Measurements from ENCODE around the gene TAMM41.
"Not testable (repeated sequence)": the region's sequence is repeated elsewhere in the genome, so short reads cannot be mapped to it uniquely, and the experiment has no call there.

TAMM41 gene

DNA sequence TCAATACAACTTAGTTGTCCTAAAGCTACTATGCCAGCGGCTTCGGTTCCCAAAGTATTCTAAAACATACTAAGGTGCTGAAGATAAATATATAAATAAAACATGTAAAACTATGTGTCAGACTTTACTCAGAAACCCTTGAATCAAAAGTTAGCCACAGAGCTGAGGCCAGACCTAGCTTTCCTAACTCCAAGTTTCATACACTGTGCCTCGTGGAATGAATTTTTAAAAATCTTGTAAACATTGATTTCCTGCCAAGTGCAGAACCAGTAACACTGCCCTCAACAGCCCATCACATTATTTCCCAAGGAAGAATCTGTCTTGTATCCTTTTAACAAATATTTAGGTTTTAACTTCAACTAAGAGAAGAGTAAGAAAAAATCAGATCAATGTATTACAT lies 36.4 kb downstream of the TAMM41 start:
- no peak for DNase-seq

DNA sequence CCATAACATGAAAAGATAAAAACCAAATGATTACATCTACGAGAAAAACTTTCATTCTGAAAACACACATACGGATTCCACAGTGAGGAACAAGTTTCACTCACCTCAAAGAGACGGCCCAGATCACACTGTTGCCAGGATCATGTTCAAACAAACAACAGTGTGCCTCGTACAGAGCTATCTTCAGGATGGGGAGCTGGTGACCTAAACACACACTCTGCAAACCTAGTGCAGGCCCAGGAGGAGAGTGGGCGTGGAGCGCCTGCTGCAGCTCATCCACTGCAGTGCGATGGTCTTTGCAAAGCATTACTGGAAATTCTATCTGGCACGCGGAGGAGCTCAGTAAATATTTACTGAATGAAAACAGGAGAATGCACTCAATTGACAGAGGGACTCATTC lies 38.5 kb downstream of the TAMM41 start:
- no peak for DNase-seq

DNA sequence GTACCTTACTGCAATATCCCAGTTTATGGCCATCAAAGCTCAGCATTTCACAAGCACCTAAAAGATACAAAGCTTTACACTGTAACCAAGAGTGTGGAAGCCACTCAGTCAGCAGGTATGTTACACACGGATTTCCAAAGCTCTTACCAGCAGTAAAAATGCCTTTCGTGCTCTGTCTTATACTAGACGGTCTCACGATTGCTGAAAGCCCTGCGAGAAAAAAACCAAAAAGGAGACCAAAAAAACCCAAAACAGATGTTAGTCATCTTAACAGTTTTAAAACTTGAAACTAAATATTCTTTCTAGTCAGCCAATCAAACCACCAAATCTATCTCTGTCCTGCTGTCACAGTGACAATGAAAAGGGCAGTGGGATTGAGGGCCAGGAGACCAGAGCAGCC lies 39.0 kb downstream of the TAMM41 start:
- DNase-seq = no peak

DNA sequence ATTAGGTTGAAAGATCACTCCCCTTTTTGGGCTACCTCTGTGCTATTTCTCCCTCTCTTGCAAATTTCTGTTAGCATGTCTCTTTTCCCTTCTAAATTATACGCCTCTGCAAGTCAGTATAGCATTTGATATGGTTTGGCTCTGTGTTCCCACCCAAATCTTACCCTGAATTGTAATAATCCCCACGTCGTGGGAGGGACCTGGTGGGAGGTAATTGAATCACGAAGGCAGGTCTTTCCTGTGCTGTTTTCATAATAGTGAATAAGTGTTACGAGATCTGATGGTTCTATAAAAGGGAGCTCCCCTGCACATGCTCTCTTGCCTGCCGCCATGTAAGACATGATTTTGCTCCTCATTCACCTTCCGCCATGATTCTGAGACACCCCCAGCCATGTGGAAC lies 41.0 kb downstream of the TAMM41 start:
- DNase-seq = no peak

DNA sequence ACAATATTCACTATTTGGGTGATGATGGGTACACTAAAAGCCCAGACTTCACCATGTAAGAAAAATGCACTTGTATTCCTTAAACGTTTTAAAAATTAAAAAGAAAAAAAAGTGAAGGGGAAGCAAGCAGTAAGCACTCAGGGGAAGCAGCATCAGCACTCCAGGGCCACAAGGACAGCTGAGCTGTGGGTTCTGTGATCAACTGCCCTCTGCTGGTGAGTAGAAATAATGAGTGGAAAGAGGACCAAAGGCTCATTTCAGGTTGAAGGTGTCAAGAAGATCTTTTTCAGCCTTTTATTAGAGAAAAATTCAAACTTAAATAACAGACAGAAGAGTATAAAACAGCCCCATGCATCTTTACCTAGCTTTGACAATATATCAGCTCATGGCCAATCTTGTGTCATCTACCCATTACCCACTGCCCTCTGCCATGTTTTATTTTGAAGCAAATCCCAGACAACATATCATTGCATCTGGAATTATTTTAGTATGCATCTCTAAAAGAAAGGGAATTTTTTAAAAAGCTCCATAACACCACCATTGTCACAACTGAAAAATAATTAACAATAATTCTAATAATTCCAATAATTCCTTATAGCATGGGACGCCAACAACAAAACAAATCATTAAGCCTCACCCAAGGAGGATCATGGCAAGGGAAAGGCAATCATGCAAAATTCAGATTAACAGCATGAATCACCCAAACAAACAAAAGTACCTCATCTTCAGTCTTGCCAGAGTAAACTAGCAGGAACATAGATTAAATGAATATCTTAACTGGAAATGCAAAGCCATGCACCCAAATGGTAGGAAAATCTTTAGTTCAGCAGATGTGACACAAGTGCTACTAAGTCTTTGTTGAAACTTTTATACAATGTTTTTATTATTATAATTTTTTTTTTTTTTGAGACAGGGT lies 42.5 kb downstream of the TAMM41 start:
- peak; percentile 32 for DNase-seq

DNA sequence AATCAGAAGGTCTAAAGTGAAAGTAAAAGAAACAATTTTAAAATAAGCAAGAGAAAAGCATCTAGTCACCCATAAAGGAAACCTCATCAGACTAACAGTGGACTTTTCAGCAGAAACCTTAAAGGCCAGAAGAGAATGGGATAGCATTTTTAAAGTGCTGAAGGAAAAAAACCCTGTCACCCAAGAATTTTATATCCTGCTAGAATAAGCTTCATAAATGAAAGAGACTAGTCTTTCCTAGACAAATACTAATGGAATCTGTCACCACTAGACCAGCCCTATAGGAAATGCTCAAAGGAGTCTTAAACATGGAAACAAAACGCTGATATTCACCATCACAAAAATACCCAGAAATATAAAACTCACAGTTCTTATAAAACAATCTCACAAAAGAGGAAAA lies 46.9 kb downstream of the TAMM41 start:
- no peak for DNase-seq

DNA sequence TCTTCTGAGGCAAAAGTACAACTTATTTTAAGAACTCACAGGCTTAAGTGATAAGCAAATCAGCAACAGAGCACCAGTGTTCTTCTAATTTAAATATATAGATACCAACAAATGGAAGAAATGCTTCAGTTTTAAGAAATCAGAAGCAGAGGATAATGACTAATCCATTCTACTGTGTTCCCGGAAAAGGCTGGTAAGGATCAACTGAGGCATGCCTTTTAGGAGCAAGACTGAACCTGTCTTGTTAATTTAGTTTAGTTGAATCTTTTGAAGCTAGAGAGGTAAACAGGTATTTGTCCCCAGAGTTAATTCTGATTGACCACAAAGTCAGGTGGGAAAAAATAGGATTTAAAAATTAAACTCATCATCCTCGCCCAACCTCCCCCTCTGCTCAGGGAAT lies 51.8 kb downstream of the TAMM41 start:
- DNase-seq = no peak

DNA sequence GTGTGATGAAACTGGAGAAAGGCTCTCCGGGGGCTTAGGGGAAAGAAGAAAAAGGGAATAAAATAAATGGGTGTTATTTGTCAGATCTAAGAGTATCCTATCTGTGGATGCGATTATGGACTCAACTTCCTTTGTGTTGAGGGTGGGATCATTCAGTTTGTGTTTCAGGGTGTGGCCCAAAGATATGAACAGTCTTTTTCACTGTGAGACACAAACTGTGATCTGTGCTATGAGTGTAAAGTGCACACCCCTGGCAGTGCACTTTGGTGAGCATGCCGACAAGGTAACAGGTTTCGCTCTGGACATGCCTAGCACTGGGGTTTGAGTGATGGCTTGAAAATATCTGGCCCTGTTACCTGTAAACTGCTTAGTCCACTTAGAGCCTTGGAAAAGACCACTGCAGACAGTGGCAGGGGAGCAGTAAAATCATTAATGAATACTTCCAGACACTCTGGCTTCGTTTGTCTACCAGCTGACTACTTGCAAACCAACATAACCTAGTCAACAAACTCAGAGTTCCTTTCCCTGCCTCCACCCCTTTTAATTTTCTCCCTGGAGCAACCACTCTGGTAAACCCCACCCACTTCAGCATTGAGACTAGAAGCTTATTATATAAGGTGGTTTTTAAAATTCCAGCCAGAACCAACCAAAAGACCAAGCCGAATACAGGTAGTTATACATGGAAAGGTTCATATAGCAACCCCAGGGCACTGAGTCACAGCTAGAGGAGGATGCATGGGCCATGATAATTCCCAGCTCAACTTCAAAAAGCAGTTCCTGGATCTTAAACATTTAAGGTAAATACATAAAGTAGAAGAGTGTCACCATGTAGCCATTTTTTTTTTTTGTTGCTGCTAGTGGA lies 55.1 kb downstream of the TAMM41 start:
- no peak for DNase-seq

DNA sequence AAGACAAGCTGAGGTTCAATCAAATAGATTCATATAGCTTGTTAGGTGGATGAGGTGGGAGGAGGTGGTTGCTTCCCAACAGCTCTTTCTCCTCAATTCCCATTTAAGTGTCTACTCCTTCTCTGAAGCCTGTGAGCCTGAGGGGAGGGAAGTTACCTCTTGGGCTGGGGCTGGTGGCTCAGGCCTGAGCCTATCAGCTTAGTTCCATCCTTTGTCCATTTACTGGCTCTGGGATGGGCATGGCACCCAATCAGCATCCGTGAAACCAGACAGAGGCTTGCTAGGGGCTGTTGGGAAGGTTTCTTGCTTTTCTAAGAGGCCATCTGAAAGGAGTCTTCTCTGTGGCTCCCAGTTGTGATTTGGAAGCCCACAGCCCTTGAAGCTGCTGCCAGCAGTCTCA lies 57.3 kb downstream of the TAMM41 start:
- no peak for DNase-seq

DNA sequence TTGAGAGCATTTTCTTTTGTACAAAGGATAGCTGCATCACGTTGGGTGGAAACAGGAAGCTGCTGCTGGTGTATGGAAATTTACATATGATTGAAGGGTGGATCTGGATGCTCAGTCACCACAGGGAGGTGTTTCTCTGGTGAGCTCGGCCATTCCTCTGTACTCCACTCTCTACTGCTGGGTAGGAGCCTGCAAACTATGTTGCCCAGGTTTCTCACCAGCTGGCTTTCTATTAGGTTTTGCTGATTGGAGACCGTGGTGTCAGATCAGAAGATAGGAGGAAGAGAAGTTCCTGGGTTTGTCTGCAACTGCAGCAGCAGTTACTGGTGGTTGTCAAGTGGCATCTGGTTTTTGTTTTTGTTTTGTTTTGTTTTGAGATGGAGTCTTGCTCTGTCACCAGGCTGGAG lies 61.7 kb downstream of the TAMM41 start:
- peak; percentile 11 for DNase-seq

DNA sequence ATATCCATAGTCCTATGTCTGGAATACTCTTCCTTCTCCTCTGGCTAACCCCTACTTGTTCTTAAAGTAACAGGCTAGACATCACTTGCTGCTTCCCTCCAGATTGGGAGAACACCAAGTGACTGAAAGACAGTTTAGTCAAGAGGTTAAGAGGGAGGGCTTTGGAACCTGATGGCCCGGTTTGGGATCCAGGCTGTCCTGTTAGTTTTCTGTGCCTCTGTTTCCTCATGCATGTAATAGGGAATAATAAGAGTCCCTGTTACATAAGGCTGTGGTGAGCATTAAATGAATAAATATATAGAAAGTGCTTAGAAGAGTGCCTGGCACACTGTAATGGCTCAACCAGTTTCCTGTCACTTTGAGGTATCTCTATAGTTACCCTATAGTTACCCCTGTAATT lies 66.3 kb downstream of the TAMM41 start:
- no peak for DNase-seq

DNA sequence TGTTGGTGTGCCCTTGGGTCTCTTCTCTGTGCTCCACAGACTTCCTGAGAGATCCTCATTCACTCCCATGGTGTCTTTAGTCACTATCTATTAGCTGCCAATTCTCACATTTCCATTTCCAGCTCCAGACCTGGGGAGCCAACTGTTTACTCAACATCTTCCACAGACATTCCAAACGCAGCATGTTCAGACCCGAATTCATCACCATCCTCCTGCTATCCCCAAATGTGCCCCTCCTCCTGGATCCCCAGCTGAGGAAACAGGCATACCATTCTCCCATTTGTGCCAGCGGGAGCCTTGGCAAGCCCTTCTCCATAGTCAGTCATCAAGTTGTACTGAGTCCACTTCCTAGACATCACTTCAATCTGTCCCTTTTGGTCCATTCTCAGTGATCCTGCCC lies 67.1 kb downstream of the TAMM41 start:
- DNase-seq = no peak

DNA sequence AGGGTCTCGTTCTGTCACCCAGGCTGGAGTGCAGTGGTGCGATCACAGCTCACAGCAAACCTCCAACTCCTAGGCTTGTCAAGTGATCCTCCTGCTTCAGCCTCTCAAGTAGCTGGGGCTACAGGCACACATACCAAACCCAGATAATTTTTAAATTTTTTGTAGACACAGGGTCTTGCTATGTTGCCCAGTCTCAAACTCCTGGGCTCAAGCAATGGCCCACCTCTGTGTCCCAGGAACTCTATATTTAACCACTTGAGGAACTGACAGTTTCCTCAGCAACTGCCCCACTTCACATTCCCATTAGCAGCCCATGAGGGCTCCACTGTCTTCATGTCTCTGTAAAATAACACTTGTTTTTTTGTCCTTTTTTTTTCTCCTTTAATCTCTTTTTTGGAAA lies 68.4 kb downstream of the TAMM41 start:
- no peak for DNase-seq

DNA sequence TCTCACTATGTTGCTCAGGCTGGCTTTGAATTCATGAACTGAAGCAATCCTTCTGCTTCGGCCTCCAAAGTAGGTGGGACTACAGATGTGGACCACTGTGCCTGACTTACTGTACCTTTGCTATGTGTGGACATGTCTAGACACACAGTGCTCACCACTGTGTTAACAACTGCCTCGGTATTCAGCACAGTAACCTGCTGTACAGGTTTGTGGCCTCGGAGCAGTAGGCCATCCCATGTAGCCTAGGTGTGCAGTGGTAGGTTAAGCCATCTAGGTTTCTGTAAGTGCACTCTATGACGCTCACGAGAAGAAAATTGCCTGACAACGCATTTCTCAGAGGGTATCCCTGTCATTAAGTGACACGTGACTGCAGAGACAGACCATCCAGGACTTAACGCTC lies 70.3 kb downstream of the TAMM41 start:
- no peak for DNase-seq

DNA sequence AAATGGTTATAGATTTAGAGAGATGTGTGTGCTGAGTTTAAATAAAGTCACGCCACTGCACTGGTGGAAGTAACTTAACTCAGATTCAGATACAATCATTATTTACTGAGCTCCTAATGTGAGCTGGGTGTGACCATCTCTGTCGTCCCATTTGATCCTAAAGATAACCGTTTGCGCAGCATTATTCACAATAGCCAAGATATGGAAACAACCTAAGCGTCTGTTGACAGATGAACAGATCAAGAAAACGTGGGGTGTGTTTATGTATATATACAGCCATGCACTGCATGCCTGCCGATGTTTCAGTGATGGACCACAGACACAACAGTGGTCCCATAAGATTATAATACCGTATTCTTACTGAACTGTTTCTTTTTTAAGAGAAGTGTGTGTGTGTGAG lies 71.2 kb downstream of the TAMM41 start:
- no peak for DNase-seq

DNA sequence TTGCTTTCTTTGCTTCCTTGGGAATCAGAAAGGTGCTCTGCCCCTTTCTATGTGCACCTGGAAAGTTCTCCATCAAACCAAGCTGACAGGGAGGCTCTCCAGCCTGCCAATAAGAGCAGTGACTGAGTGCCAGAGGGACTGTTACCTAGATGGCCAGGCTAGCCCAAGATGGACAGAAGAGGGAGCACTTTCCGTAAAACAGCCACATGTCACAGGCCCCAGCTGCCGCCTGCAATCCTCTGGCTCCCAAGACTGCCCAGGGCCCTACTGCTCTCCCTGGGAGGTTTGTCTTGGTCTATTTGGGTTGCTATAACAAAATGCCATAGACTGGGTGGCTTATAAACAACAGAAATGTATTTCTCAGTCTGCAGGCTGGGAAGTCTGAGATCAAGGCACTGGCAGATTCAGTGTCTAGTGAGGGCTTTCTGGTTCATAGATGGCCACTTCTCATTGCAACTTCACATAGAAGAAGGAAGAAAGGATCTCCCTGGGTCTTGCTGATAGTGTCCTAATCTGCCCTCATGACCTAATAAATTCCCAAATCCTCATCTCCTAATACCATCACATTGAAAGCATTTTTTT lies 72.3 kb downstream of the TAMM41 start:
- DNase-seq = no peak

DNA sequence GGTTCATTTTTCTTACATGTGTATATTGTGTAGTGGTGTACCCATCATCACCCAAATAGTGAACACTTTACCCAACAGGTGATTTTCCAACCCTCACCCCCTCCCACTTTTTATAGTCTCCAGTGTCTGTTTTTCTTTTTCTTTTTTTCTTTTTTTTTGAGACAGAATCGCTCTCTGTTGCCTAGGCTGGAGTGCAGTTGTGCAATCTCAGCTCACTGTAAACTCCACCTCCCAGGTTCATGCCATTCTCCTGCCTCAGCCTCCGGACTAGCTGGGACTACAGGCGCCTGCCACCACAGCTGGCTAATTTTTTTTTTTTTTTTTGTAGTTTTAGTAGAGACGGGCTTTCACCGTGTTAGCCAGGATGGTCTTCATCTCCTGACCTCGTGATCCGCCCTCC lies 74.8 kb downstream of the TAMM41 start:
- DNase-seq = not testable (repeated sequence)

DNA sequence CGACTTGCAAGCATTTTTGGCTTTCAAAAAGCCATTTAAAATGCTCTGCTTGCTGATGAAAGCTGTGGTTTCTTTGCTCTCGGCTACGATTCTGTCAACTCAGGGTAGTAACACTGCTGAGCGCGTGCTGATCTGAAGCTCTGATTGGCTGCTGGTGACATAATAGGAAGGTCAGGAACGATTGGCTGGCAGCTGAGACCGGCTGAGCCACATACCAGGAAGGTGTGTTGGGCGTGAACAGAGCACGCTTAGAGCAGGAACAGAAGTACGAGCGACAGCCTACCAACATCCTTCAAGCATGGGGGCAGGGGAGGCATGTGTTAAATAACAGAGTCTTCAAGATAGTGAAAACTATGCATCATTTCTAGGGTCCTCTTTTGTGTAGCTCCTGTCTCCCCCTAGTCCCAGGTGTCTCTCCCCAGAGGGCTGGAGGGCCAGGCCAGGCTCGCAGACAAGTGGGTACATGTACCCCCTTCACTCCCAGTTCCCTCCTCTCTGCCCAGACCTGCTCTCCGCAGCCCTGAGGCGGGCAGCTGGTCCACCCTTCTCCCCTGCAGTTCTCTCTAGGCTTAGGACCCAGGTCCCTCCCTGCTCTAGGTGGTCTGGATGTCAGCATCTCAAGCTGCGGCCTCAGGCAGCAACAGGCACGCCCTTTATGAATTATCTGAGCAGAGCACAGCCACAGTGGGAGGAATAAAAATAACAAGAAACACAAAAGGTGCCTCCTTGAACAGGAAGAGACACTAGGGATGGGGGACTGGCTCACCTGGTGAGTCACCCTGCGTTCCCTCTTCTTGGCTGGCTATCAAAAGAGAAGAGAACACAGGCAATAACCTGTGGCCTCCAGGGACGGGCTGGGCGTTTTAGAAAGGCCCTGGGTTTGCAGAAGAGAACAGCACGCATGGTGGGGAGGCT lies 76.0 kb downstream of the TAMM41 start:
- peak; percentile 78 for DNase-seq

DNA sequence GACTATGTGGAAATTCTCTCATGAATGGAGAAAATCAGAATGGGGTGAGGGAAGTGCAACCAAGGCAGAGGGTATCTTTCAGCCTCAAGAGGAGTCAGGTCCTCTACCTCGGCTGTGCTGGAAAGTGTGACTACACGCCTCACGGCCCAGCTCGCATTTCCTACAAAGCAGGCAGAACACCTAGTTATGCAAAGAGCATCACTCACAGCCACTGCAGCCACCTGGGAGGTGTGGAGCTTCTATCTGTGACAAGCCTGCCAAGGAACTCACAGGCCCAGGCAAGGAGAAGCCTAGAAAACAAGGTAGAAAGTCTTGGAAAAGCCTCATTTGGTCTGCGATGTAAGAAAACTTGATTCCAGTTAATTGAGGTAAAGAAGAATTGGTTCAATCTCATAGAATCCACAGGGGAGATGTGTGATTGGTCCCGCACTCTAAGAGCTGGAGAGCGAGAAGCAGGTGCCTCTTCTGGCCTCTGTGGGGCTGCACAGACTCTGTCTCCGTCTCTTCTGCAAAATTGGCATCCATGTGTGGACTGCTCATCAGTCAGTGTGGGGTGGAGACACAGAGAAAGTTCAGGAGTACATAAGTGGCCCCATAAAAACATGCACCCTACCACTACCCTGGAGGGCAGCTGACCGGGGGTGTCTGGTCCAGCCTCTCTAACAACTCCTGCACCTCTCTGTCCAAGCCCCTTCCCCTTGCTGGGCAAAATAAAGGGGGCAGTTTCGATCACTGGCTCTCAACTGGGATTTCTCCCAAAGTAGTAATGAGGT lies 76.8 kb downstream of the TAMM41 start:
- no peak for DNase-seq

DNA sequence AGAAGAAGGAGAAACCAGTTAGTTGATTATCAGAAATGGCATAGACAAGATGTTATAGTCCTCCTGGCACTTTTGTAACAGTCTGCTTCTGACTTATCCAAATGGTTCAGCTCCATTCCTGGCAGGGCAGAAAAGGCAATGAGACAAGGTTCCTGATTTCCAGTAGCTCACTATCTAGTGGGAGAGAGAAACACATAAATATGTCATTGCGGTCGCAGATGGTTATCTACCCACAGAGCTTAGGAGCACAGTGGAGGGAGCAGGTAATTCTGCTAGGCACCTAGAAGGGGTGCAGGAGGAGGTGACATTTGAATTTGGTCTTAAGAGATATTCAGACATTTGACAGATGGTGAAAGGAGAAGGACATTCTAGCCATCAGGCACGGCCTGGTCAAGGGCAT lies 78.1 kb downstream of the TAMM41 start:
- no peak for DNase-seq

DNA sequence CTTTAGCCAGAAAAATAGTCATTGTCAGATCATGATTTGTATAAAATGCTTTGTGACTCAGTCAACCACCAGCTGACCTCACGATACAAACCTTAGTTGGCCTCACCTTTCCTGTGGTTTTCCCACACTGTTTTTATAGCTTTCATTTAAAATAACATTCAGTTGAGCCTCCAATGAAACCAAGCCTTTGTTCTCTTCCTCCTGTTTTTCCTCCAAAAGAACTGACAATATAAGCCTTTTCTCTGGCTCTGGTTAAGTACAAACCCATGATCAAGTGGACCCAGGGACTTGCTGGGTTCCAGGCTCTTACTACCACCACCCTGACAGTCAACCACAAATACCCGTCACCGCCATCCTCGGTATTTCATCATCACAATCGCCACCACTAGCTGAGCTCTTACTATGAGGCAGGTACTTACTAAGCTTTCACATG lies 81.7 kb downstream of the TAMM41 start:
- DNase-seq = peak; percentile 44

DNA sequence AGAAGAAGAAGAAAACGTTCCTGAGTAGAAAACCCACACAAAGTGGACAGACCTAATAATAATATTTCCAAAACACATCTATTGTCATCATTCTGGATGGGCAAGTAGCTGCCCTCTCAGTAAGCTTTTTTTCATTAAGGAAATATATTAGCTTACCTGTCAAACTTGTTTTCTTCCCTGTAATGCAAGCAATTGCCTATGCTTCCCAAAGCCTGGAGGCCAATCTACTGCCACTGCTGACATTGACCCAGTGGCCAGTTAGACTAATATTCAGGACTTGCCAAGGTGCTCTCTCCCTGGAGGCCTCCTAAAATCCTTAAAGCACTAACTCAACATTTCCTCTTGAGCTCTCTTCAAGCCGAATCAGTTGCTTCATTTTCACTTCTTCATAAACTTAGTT lies 86.7 kb downstream of the TAMM41 start:
- DNase-seq = no peak

Data from stimulated activated CD4-positive, alpha-beta T cell treated with anti-CD3 and anti-CD28 coated beads, Interleukin-15, amount 100 ng/mL, for 24 hours (primary cell).